ENCODE data around the gene HTR7.

DNA sequence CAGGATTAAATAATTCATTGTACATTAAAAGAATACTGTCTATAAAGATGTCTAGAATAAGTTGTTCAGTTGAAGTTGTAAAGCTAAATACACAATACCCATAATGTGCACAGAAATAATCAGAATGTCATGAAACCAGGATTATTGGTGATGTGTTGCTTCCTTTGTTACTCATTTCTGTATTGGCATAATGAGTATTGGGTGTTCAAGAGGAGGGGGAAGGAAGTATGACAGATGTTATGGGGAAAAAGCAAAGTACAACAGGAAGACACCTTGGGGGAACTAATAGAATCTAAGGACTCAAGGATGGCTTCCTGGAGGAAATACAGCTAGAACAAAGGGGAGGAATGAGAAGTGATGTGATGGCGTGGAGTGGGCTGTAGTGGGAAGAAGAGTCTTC, 48.1 kb upstream of the HTR7 start:
- TF ChIP-seq, protein P1, sequence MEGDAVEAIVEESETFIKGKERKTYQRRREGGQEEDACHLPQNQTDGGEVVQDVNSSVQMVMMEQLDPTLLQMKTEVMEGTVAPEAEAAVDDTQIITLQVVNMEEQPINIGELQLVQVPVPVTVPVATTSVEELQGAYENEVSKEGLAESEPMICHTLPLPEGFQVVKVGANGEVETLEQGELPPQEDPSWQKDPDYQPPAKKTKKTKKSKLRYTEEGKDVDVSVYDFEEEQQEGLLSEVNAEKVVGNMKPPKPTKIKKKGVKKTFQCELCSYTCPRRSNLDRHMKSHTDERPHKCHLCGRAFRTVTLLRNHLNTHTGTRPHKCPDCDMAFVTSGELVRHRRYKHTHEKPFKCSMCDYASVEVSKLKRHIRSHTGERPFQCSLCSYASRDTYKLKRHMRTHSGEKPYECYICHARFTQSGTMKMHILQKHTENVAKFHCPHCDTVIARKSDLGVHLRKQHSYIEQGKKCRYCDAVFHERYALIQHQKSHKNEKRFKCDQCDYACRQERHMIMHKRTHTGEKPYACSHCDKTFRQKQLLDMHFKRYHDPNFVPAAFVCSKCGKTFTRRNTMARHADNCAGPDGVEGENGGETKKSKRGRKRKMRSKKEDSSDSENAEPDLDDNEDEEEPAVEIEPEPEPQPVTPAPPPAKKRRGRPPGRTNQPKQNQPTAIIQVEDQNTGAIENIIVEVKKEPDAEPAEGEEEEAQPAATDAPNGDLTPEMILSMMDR (optimal IDR thresholded peaks at IDR 0.05 in 1 of 3, IDR thresholded peaks at IDR 0.05 in 1 of 3, conservative IDR thresholded peaks at IDR 0.05 in 1 of 3; ENCODE audit: extremely low read depth in 1 of 3, insufficient read depth in 2 of 3, low read length in 3 of 3): no peak
- TF ChIP-seq EZH2 (IDR thresholded peaks at IDR 0.05; ENCODE audit: low read length): no peak
